Left forelimb (tissue), 1 donor: ENCODE measurements around the gene SNAPC4.
"Not testable (repeated sequence)": the region's sequence is repeated elsewhere in the genome, so short reads cannot be mapped to it uniquely, and the experiment has no call there.

Experiments
- DNase-seq: peaks from one replicate; pipeline ENCODE4 v3.0.0-alpha.2; 2018; ENCODE audit warnings: low spot score

SNAPC4 gene

GRCh38 chr9:136410500-136411287 is 10.7 kb upstream of the SNAPC4 start, which contains the start of the genes ENTR1 and PMPCA:
Gene ENTR1, minus strand, starts transcription at chr9:136410614. Its CDS starts 217 bp downstream, at chr9:136410397.
Gene PMPCA, plus strand, starts transcription at chr9:136410658. Its CDS starts 11 bp downstream, at chr9:136410669.
- DNase-seq: peak; percentile 96

GRCh38 chr9:136409557-136410455 is 9.8 kb upstream of the SNAPC4 start:
- DNase-seq: no peak

GRCh38 chr9:136407911-136408310 is 7.9 kb upstream of the SNAPC4 start:
- no peak for DNase-seq

- not testable (repeated sequence) for DNase-seq
Measured at GRCh38 chr9:136407061-136407460, 7.1 kb upstream of the SNAPC4 start.

- DNase-seq: not testable (repeated sequence)
Measured at GRCh38 chr9:136405904-136406303, 5.9 kb upstream of the SNAPC4 start.

GRCh38 chr9:136405481-136405880 is 5.5 kb upstream of the SNAPC4 start:
- DNase-seq: no peak

GRCh38 chr9:136404801-136405136 is 4.8 kb upstream of the SNAPC4 start:
- DNase-seq: no peak

GRCh38 chr9:136403915-136404800 is 4.2 kb upstream of the SNAPC4 start:
- no peak for DNase-seq

- no peak for DNase-seq
Measured at GRCh38 chr9:136403538-136403914, 3.6 kb upstream of the SNAPC4 start.

- no peak for DNase-seq
Measured at GRCh38 chr9:136402067-136402466, 2.1 kb upstream of the SNAPC4 start.

GRCh38 chr9:136401173-136401922 is 1.4 kb upstream of the SNAPC4 start:
- DNase-seq: no peak

GRCh38 chr9:136399176-136400037 is 563 bp downstream of the SNAPC4 start:
- no peak for DNase-seq

- DNase-seq: no peak
Measured at GRCh38 chr9:136398286-136398685, 1.7 kb downstream of the SNAPC4 start.

- no peak for DNase-seq
Measured at GRCh38 chr9:136397643-136398042, 2.3 kb downstream of the SNAPC4 start.

GRCh38 chr9:136396219-136396515 is 3.8 kb downstream of the SNAPC4 start:
- no peak for DNase-seq

GRCh38 chr9:136395345-136396218 is 4.4 kb downstream of the SNAPC4 start:
- no peak for DNase-seq

GRCh38 chr9:136395020-136395340 is 5.0 kb downstream of the SNAPC4 start:
- DNase-seq: no peak

- DNase-seq: no peak
Measured at GRCh38 chr9:136394312-136395019, 5.5 kb downstream of the SNAPC4 start.

- DNase-seq: no peak
Measured at GRCh38 chr9:136393531-136393930, 6.4 kb downstream of the SNAPC4 start.
